ENCODE measurements around the gene OCA2. TPM values are rescaled to one million over a fixed set of nuclear protein-coding genes. Genes with fewer than 3 reads are reported as not detected.

Gene OCA2
- total and polyA plus RNA-seq, 4 donors = 0.49 to 23.0 (median 2.3) TPM

DNA sequence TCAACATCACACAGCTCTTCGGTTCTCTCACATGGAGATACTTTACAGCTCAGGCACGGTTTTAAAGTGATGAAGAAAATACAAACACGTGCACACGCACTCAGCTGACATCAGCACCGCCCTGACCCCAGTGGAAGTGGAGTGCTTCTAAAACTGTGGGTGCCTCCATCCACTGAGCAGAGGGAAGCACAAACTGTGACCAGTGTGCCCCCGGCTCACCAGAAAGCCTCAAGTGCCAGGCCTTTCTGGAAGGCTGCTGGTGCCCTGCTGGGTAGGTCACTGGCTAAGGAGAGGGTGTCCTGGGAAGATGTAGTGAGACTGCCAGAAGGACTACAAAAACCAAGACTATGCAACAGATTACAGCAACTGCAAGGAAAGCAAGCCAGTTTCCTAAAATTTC, 78.5 kb downstream of the OCA2 start:
- H3K36me3 ChIP-seq (ENCODE audit: control insufficient read depth in 4 of 4, insufficient read depth in 4 of 4, low read length in 4 of 4) = peaks cover 0 to 5% (median 2%) of the 10 kb centered on the region in 4 donors
- no peaks in the 10 kb centered on the region for H3K27me3 ChIP-seq (ENCODE audit: control insufficient read depth in 3 of 3, insufficient read depth in 3 of 3, low read length in 2 of 3)
- H3K9me3 ChIP-seq (ENCODE audit: control insufficient read depth in 4 of 4, insufficient read depth in 3 of 4, low read length in 3 of 4) = peaks cover 0 to 1% (median 0%) of the 10 kb centered on the region in 4 donors
- TF ChIP-seq CTCF (IDR thresholded peaks at IDR 0.05; ENCODE audit: control extremely low read depth, extremely low read depth) = no peak
- ATAC-seq (ENCODE audit: insufficient read depth, low FRiP score) = no peak
- no peak for DNase-seq
- 87 to 95% methylated on average over 6 of the region's 6 CpGs for WGBS, 2 donors
- peaks cover 0 to 38% (median 12%) of the 10 kb centered on the region in 5 donors for H3K4me1 ChIP-seq (ENCODE audit: control insufficient read depth in 5 of 5, insufficient read depth in 5 of 5, low read length in 5 of 5)
- H3K27ac ChIP-seq (ENCODE audit: low read depth in 1 of 2, low read length in 1 of 2) = no peak overlapping the region
- H3K9ac ChIP-seq (ENCODE audit: insufficient read depth in 1 of 2, low read length in 2 of 2) = no peak overlapping the region
- H3K4me3 ChIP-seq = no peak overlapping the region

- Histone ChIP-seq H3K27ac (ENCODE audit: low read depth in 1 of 2, low read length in 1 of 2) (no peak overlapping the region), H3K4me3 (no peak overlapping the region), H3K9me3 (ENCODE audit: control insufficient read depth in 4 of 4, insufficient read depth in 3 of 4, low read length in 3 of 4) (no peaks in the 10 kb centered on the region), H3K27me3 (ENCODE audit: control insufficient read depth in 3 of 3, insufficient read depth in 3 of 3, low read length in 2 of 3) (no peaks in the 10 kb centered on the region), H3K4me1 (ENCODE audit: control insufficient read depth in 5 of 5, insufficient read depth in 5 of 5, low read length in 5 of 5) (peaks cover 0 to 38% (median 12%) of the 10 kb centered on the region in 5 donors), H3K9ac (ENCODE audit: insufficient read depth in 1 of 2, low read length in 2 of 2) (peak overlapping the region in 1 of 2 donors; percentile 0), H3K36me3 (ENCODE audit: control insufficient read depth in 4 of 4, insufficient read depth in 4 of 4, low read length in 4 of 4) (peaks cover 0 to 4% (median 0%) of the 10 kb centered on the region in 4 donors)
- ATAC-seq (ENCODE audit: insufficient read depth, low FRiP score) (no peak), DNase-seq (peak; percentile 74 to 79 (median 75))
- no peak for TF ChIP-seq CTCF (IDR thresholded peaks at IDR 0.05; ENCODE audit: control extremely low read depth, extremely low read depth)
- 85 to 88% methylated on average over 19 of the region's 19 CpGs for WGBS, 2 donors
These were observed 79.4 kb downstream of the OCA2 start for GRCh38 chr15:28019594-28020309.

DNA sequence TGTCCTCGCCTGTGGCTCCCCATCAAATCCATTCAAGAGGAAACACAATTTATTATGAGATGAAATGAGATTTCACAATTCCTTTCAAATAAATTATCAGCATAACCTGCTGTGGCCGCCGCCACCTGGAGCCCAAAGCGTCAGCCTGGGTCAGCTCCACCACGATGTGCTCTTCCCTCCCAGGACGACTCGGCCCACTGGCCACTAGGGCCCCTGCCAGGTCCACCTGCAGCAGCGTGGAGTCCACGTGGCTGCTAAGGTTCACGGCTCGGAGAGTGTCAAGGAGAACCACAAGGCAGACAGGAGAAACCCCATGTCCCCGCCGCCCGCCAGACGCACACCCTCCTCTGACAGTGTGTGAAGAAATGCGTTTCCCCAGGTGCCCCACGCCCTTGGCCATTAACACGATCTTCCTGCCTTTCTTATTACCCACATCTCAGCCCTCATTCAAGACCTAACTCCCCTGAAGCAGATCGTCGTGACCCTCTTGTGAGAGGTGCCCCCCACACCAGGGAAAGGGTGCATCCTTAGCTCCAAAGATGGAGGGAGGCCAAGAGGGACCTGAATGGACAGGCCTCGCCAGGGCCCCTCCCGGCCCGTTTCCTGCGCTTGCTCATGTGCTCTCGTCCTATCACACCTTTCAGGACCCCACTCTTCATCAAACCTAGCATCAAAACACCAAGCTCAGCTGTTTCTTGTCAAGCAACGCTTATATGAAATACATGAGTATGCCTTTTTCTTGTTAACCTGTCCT, 80.6 kb downstream of the OCA2 start:
- Histone ChIP-seq H3K27me3 (ENCODE audit: control insufficient read depth in 3 of 3, insufficient read depth in 3 of 3, low read length in 2 of 3) (no peaks in the 10 kb centered on the region), H3K27ac (ENCODE audit: low read depth in 1 of 2, low read length in 1 of 2) (no peak overlapping the region), H3K36me3 (ENCODE audit: control insufficient read depth in 4 of 4, insufficient read depth in 4 of 4, low read length in 4 of 4) (peaks cover 0 to 11% (median 3%) of the 10 kb centered on the region in 4 donors), H3K4me3 (no peak overlapping the region), H3K9ac (ENCODE audit: insufficient read depth in 1 of 2, low read length in 2 of 2) (peak overlapping the region in 1 of 2 donors; percentile 10), H3K4me1 (ENCODE audit: control insufficient read depth in 5 of 5, insufficient read depth in 5 of 5, low read length in 5 of 5) (peaks cover 0 to 38% (median 12%) of the 10 kb centered on the region in 5 donors), H3K9me3 (ENCODE audit: control insufficient read depth in 4 of 4, insufficient read depth in 3 of 4, low read length in 3 of 4) (no peaks in the 10 kb centered on the region)
- TF ChIP-seq CTCF (IDR thresholded peaks at IDR 0.05; ENCODE audit: control extremely low read depth, extremely low read depth) = no peak
- WGBS, 2 donors = 89 to 91% methylated on average over 26 of the region's 26 CpGs
- peak in 1 of 3 donors; percentile 13 for DNase-seq
- ATAC-seq (ENCODE audit: insufficient read depth, low FRiP score) = no peak

All from lung (tissue), 12 donors.